ENCODE results near the gene COX18. TPM values are rescaled to one million over a fixed set of nuclear protein-coding genes. Genes with fewer than 3 reads are reported as not detected.
A peak's percentile ranks its signal among the peaks of the same experiment; 100 is the strongest.

Gene COX18
- total RNA-seq, 2 donors from 2014 or later = 14.1 to 15.0 TPM

DNA sequence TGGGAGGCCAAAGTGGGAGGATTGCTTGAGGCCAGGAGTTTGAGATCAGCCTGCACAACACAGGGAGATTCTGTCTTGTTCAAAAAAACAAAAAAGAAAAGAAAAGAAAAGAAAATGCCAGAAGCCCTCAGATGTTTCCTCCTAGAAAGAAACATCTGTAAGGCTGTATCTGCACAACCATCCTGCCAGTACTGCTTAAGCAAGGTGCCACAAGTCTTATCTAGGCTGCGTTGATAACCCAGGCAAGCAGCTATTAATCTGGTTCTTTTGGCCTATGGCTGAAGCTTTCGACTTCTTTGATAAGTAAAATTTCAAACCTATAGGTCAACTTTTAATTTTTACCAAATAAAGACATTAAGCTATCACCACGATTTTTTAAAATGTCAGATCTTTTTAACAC, 3.1 kb downstream of the COX18 start:
- WGBS, 2 experiments (ENCODE audit: insufficient coverage in 1 of 2, insufficient read length in 1 of 2) = 86 to 94% methylated on average over 2 to 3 of the region's 3 CpGs
- no peaks in the 10 kb centered on the region for H3K27me3 Mint-ChIP-seq (ENCODE audit: insufficient read depth)
- peaks cover 23% of the 10 kb centered on the region for H3K36me3 Mint-ChIP-seq (ENCODE audit: low read depth)
- DNase-seq = no peak
- no peak overlapping the region for H3K4me3 Mint-ChIP-seq
- no peaks in the 10 kb centered on the region for H3K9me3 Mint-ChIP-seq
- no peak overlapping the region for H3K27ac ChIP-seq (ENCODE audit: low read depth, low read length)
- peaks cover 2% of the 10 kb centered on the region for H3K4me1 ChIP-seq (ENCODE audit: control insufficient read depth, insufficient read depth, low read length)
- H3K9ac ChIP-seq (ENCODE audit: extremely low read depth, low read length, poor library complexity, severe bottlenecking) = no peak overlapping the region
- peaks cover 14% of the 10 kb centered on the region for H3K4me1 Mint-ChIP-seq
- no peaks in the 10 kb centered on the region for H3K27me3 ChIP-seq (ENCODE audit: control insufficient read depth, insufficient read depth, low read length, poor library complexity, severe bottlenecking)
- peak overlapping the region; percentile 40 for H3K27ac Mint-ChIP-seq
- H3K9me3 ChIP-seq (ENCODE audit: control insufficient read depth, low read length) = no peaks in the 10 kb centered on the region
- peaks cover 11% of the 10 kb centered on the region for H3K36me3 ChIP-seq (ENCODE audit: control insufficient read depth, insufficient read depth, low read length)
- no peak overlapping the region for H3K4me3 ChIP-seq (ENCODE audit: low read length)
- TF ChIP-seq, protein P1, sequence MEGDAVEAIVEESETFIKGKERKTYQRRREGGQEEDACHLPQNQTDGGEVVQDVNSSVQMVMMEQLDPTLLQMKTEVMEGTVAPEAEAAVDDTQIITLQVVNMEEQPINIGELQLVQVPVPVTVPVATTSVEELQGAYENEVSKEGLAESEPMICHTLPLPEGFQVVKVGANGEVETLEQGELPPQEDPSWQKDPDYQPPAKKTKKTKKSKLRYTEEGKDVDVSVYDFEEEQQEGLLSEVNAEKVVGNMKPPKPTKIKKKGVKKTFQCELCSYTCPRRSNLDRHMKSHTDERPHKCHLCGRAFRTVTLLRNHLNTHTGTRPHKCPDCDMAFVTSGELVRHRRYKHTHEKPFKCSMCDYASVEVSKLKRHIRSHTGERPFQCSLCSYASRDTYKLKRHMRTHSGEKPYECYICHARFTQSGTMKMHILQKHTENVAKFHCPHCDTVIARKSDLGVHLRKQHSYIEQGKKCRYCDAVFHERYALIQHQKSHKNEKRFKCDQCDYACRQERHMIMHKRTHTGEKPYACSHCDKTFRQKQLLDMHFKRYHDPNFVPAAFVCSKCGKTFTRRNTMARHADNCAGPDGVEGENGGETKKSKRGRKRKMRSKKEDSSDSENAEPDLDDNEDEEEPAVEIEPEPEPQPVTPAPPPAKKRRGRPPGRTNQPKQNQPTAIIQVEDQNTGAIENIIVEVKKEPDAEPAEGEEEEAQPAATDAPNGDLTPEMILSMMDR (conservative IDR thresholded peaks at IDR 0.05) = no peak

DNA sequence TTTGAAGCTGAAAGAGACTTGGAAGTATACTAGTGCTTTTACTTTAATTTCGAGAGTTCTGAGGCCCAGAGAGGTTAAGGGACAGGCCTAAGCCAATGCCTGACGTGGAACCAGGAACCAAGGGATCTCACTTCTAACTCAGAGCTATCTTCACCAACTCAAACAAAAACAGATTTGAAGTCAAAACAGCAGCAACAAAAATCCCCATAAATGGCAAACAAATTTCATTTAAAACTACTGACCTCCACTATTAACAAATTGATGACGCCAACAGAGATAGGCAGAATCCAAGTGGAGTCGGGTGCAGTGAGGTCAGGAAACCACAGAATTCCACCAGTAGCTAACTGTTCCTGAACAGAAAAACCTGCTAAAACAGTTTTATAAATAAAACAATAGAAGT, 5.0 kb downstream of the COX18 start:
- Histone ChIP-seq H3K36me3 (ENCODE audit: control insufficient read depth, insufficient read depth, low read length) (peaks cover 26% of the 10 kb centered on the region), H3K27me3 (ENCODE audit: control insufficient read depth, insufficient read depth, low read length, poor library complexity, severe bottlenecking) (no peaks in the 10 kb centered on the region), H3K4me1 (ENCODE audit: control insufficient read depth, insufficient read depth, low read length) (peaks cover 2% of the 10 kb centered on the region), H3K9ac (ENCODE audit: extremely low read depth, low read length, poor library complexity, severe bottlenecking) (no peak overlapping the region), H3K27ac (ENCODE audit: low read depth, low read length) (no peak overlapping the region), H3K9me3 (ENCODE audit: control insufficient read depth, low read length) (no peaks in the 10 kb centered on the region), H3K4me3 (ENCODE audit: low read length) (no peak overlapping the region)
- no peaks in the 10 kb centered on the region for H3K9me3 Mint-ChIP-seq
- no peak for DNase-seq
- no peaks in the 10 kb centered on the region for H3K27me3 Mint-ChIP-seq (ENCODE audit: insufficient read depth)
- 70 to 90% methylated on average over 1 to 4 of the region's 4 CpGs for WGBS, 2 experiments (ENCODE audit: insufficient coverage in 1 of 2, insufficient read length in 1 of 2)
- peaks cover 35% of the 10 kb centered on the region for H3K36me3 Mint-ChIP-seq (ENCODE audit: low read depth)
- H3K4me1 Mint-ChIP-seq = peaks cover 10% of the 10 kb centered on the region
- H3K4me3 Mint-ChIP-seq = no peak overlapping the region
- TF ChIP-seq, protein P1 (conservative IDR thresholded peaks at IDR 0.05) = no peak
- no peak overlapping the region for H3K27ac Mint-ChIP-seq

DNA sequence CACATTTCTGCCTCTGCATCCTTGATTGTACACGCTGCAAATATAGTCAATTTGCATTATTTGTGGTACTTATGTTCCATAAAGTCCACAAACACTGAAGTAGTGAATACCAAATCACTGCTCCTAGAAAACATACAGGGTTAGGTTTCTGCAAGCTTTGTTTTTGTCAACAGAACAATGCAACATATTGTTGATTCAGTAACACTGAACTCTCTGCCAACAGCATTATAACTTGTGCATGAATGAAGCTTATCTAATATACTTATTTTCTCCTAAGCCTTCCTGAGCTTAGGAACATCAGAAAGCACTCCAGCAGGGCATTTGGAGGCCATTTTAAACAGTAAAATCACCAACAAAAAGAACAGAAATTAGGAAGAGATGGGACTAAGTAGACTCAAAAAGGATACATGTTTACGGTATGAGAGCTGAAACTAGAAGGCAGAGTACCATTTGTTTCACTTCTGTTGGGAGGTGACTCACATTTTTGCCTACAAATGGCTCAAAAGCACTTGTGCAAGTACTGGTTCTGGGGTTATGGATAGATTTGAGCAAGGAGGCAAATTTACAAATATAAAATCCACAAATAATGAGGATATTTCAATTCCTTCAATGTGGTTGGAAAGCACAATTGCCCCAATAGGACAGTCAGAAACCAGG, 14.1 kb downstream of the COX18 start:
- no peak overlapping the region for H3K4me3 ChIP-seq (ENCODE audit: low read length)
- no peaks in the 10 kb centered on the region for H3K27me3 ChIP-seq (ENCODE audit: control insufficient read depth, insufficient read depth, low read length, poor library complexity, severe bottlenecking)
- no peak for DNase-seq
- H3K9ac ChIP-seq (ENCODE audit: extremely low read depth, low read length, poor library complexity, severe bottlenecking) = no peak overlapping the region
- Mint-ChIP-seq H3K36me3 (ENCODE audit: low read depth) (peaks cover 35% of the 10 kb centered on the region), H3K27me3 (ENCODE audit: insufficient read depth) (no peaks in the 10 kb centered on the region), H3K4me3 (no peak overlapping the region), H3K27ac (peak overlapping the region; percentile 12), H3K4me1 (peaks cover 25% of the 10 kb centered on the region), H3K9me3 (no peaks in the 10 kb centered on the region)
- H3K36me3 ChIP-seq (ENCODE audit: control insufficient read depth, insufficient read depth, low read length) = peaks cover 45% of the 10 kb centered on the region
- no peak overlapping the region for H3K27ac ChIP-seq (ENCODE audit: low read depth, low read length)
- no peaks in the 10 kb centered on the region for H3K4me1 ChIP-seq (ENCODE audit: control insufficient read depth, insufficient read depth, low read length)
- no peaks in the 10 kb centered on the region for H3K9me3 ChIP-seq (ENCODE audit: control insufficient read depth, low read length)
- TF ChIP-seq, protein P1 (conservative IDR thresholded peaks at IDR 0.05) = no peak
- 99 to 100% methylated on average over 1 to 2 of the region's 2 CpGs for WGBS, 2 experiments (ENCODE audit: insufficient coverage in 1 of 2, insufficient read length in 1 of 2)

All from endodermal cell (in vitro differentiated cells).